ENCODE data around the gene DLG2. TPM values are rescaled to one million over a fixed set of nuclear protein-coding genes. Genes with fewer than 3 reads are reported as not detected.

Gene DLG2
- total and polyA plus RNA-seq, 4 donors = 1.3 to 23.3 (median 10.9) TPM

DNA sequence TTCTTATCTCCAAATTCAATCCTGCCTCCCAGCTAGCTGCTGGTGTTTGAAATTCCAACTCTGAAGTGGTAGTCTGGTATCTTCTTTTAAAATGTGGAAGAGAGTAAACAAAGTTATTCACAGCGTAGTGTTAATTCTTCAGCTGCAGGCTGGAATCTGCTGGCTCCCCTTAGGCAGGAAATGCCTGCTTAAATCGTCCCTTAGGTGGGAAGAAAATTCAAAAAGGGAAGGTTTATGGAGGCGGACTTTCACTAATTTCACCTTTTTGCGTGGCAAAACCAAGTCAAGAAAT is 1901.9 kb downstream of the DLG2 start:
- Histone ChIP-seq H3K4me3 (ENCODE audit: low read length in 2 of 2) (peak overlapping the region in 1 of 2 donors; percentile 41), H3K36me3 (ENCODE audit: control insufficient read depth in 1 of 2, insufficient read depth in 2 of 2, low read length in 1 of 2) (no peaks in the 10 kb centered on the region), H3K9me3 (ENCODE audit: control insufficient read depth, low read length) (no peaks in the 10 kb centered on the region), H3K27me3 (ENCODE audit: control insufficient read depth in 1 of 2, insufficient read depth in 2 of 2, low read length in 1 of 2) (no peaks in the 10 kb centered on the region), H3K4me1 (ENCODE audit: control insufficient read depth in 1 of 2, insufficient read depth in 2 of 2, low read length in 2 of 2) (no peaks in the 10 kb centered on the region), H3K27ac (ENCODE audit: low read depth in 1 of 2, low read length in 2 of 2) (no peak overlapping the region)
- 7% methylated on average over 4 of the region's 4 CpGs for WGBS, 2 donors
- DNase-seq (no peak), ATAC-seq (ENCODE audit: low FRiP score) (no peak)
- intact Hi-C loops (cut with DNase I) = loop anchor here (5.0 to 10.0 kb wide), 2 partner anchors 433 to 820 kb away; partner anchors contain the start of genes DDIAS (in 1 of the 2) and PRCP (in 1 of the 2)

GRCh38 chr11:83723999-83724398 is 1903.1 kb downstream of the DLG2 start:
- 13 to 15% methylated on average over 6 of the region's 6 CpGs for WGBS, 2 donors

DNA sequence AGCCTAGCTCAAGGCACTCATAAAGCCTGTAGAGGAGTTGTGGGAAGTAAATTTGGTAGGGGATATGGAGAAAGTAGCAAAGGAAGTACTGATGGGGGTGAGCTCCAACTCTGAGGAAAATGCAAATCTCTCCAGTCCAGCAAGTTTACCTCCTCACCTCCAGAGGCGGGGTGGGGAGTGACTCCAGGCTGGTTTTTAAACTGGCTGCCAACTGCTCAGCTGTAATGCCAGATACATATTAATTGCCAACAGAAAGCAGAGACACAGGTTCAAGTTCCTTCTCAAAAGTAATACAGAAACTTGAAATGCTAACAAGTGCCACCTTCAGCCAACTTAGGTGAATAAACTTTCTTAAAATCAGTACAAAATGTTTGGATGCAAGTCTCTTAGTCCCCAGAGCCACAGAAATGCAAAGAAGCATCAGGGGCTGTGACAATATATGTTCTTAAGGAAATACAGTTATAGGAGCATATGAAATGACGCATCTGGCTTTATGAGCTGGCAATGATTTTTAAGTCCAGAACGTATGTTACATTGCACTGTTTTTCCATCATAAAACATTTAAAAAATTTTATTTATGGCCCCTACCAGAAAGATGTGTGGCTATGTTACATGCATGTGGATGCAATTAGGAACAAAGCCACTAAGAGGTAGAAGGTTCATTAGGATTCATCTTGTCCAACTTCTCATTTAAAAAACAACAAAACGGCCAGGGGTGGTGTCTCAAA is 1904.6 kb downstream of the DLG2 start:
- no peaks in the 10 kb centered on the region for H3K27me3 ChIP-seq (ENCODE audit: control insufficient read depth in 1 of 2, insufficient read depth in 2 of 2, low read length in 1 of 2)
- H3K36me3 ChIP-seq (ENCODE audit: control insufficient read depth in 1 of 2, insufficient read depth in 2 of 2, low read length in 1 of 2) = no peaks in the 10 kb centered on the region
- intact Hi-C loops (cut with DNase I) = loop anchor here in 1 of 2 donors (5.0 to 10.0 kb wide), 2 partner anchors 430 to 818 kb away; partner anchors contain the start of genes DDIAS and PRCP
- ATAC-seq (ENCODE audit: low FRiP score) (no peak), DNase-seq (no peak)
- no peaks in the 10 kb centered on the region for H3K4me1 ChIP-seq (ENCODE audit: control insufficient read depth in 1 of 2, insufficient read depth in 2 of 2, low read length in 2 of 2)
- H3K9me3 ChIP-seq (ENCODE audit: control insufficient read depth, low read length) = no peaks in the 10 kb centered on the region
- 57 to 65% methylated on average over 4 of the region's 4 CpGs for WGBS, 2 donors
- H3K27ac ChIP-seq (ENCODE audit: low read depth in 1 of 2, low read length in 2 of 2) = no peak overlapping the region
- no peak overlapping the region for H3K4me3 ChIP-seq (ENCODE audit: low read length in 2 of 2)

More at GRCh38 chr11:83723999-83724398, 1903.1 kb downstream of the DLG2 start:
- Histone ChIP-seq H3K27me3 (ENCODE audit: control insufficient read depth in 1 of 2, insufficient read depth in 2 of 2, low read length in 1 of 2) (no peaks in the 10 kb centered on the region), H3K27ac (ENCODE audit: low read depth in 1 of 2, low read length in 2 of 2) (no peak overlapping the region), H3K36me3 (ENCODE audit: control insufficient read depth in 1 of 2, insufficient read depth in 2 of 2, low read length in 1 of 2) (no peaks in the 10 kb centered on the region), H3K4me3 (ENCODE audit: low read length in 2 of 2) (peak overlapping the region; percentile 47 to 69), H3K9me3 (ENCODE audit: control insufficient read depth, low read length) (no peaks in the 10 kb centered on the region), H3K4me1 (ENCODE audit: control insufficient read depth in 1 of 2, insufficient read depth in 2 of 2, low read length in 2 of 2) (no peaks in the 10 kb centered on the region)
- intact Hi-C loops (cut with DNase I) = loop anchor here in 1 of 2 donors (5.0 to 10.0 kb wide), 2 partner anchors 432 to 819 kb away; partner anchors contain the start of genes DDIAS and PRCP
- ATAC-seq (ENCODE audit: low FRiP score) = peak; percentile 64
- DNase-seq = no peak

- Histone ChIP-seq H3K27me3 (ENCODE audit: control insufficient read depth in 1 of 2, insufficient read depth in 2 of 2, low read length in 1 of 2) (no peaks in the 10 kb centered on the region), H3K36me3 (ENCODE audit: control insufficient read depth in 1 of 2, insufficient read depth in 2 of 2, low read length in 1 of 2) (no peaks in the 10 kb centered on the region), H3K9me3 (ENCODE audit: control insufficient read depth, low read length) (no peaks in the 10 kb centered on the region), H3K27ac (ENCODE audit: low read depth in 1 of 2, low read length in 2 of 2) (no peak overlapping the region), H3K4me3 (ENCODE audit: low read length in 2 of 2) (no peak overlapping the region), H3K4me1 (ENCODE audit: control insufficient read depth in 1 of 2, insufficient read depth in 2 of 2, low read length in 2 of 2) (no peaks in the 10 kb centered on the region)
- intact Hi-C loops (cut with DNase I) = loop anchor here in 1 of 2 donors (5.0 to 10.0 kb wide), 2 partner anchors 429 to 816 kb away; partner anchors contain the start of genes DDIAS and PRCP
- DNase-seq (no peak), ATAC-seq (ENCODE audit: low FRiP score) (no peak)
- WGBS, 2 donors = 83 to 88% methylated on average over 2 of the region's 2 CpGs
Measured at GRCh38 chr11:83721263-83721662, 1905.9 kb downstream of the DLG2 start.

- Histone ChIP-seq H3K36me3 (ENCODE audit: control insufficient read depth in 1 of 2, insufficient read depth in 2 of 2, low read length in 1 of 2) (no peaks in the 10 kb centered on the region), H3K27me3 (ENCODE audit: control insufficient read depth in 1 of 2, insufficient read depth in 2 of 2, low read length in 1 of 2) (no peaks in the 10 kb centered on the region), H3K4me1 (ENCODE audit: control insufficient read depth in 1 of 2, insufficient read depth in 2 of 2, low read length in 2 of 2) (no peaks in the 10 kb centered on the region), H3K9me3 (ENCODE audit: control insufficient read depth, low read length) (no peaks in the 10 kb centered on the region), H3K4me3 (ENCODE audit: low read length in 2 of 2) (no peak overlapping the region), H3K27ac (ENCODE audit: low read depth in 1 of 2, low read length in 2 of 2) (no peak overlapping the region)
- 49 to 62% methylated on average over 2 of the region's 2 CpGs for WGBS, 2 donors
- intact Hi-C loops (cut with DNase I) = loop anchor here in 1 of 2 donors (5.0 to 10.0 kb wide), 2 partner anchors 428 to 816 kb away; partner anchors contain the start of genes DDIAS and PRCP
- DNase-seq (no peak), ATAC-seq (ENCODE audit: low FRiP score) (no peak)
Measured at GRCh38 chr11:83720675-83721074, 1906.5 kb downstream of the DLG2 start.

- ATAC-seq (ENCODE audit: low FRiP score) = no peak
- H3K36me3 ChIP-seq (ENCODE audit: control insufficient read depth in 1 of 2, insufficient read depth in 2 of 2, low read length in 1 of 2) = no peaks in the 10 kb centered on the region
- intact Hi-C loops (cut with DNase I) = no loop called here
- no peaks in the 10 kb centered on the region for H3K9me3 ChIP-seq (ENCODE audit: control insufficient read depth, low read length)
- no peak overlapping the region for H3K4me3 ChIP-seq (ENCODE audit: low read length in 2 of 2)
- no peaks in the 10 kb centered on the region for H3K4me1 ChIP-seq (ENCODE audit: control insufficient read depth in 1 of 2, insufficient read depth in 2 of 2, low read length in 2 of 2)
- no peak overlapping the region for H3K27ac ChIP-seq (ENCODE audit: low read depth in 1 of 2, low read length in 2 of 2)
- 59 to 74% methylated on average over 3 of the region's 3 CpGs for WGBS, 2 donors
- H3K27me3 ChIP-seq (ENCODE audit: control insufficient read depth in 1 of 2, insufficient read depth in 2 of 2, low read length in 1 of 2) = no peaks in the 10 kb centered on the region
- no peak for DNase-seq
Measured at GRCh38 chr11:83717537-83717936, 1909.6 kb downstream of the DLG2 start.

DNA sequence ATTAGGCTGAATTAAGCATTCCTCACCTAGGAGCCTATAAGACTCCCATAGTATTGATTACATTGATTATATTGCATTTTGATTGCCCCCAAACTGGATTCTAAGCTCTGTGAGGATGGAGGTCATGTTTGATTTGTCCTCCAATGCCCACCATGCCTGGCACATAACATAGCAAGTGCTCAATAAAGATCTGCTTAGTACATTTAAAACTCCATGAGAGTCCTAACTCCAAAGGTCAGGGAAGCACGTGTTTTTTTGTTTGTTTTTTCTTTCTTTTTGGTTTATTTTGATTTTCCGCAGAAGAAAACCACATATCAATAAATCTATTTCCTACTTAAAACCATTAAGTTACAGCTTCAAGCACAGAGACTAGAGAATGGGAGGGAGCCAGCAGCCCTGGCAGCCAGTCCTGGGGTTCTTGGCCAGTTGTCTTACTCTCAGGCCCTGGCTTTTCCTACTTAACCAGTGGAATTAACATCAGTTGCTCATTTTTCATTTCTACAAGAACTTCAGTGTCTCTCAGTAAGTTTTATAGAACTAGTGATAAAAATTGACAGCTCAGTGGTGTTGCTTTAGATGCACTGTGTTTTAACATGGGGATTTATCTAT is 1911.1 kb downstream of the DLG2 start:
- no peaks in the 10 kb centered on the region for H3K4me1 ChIP-seq (ENCODE audit: control insufficient read depth in 1 of 2, insufficient read depth in 2 of 2, low read length in 2 of 2)
- no peak overlapping the region for H3K4me3 ChIP-seq (ENCODE audit: low read length in 2 of 2)
- DNase-seq (no peak), ATAC-seq (ENCODE audit: low FRiP score) (no peak)
- H3K27me3 ChIP-seq (ENCODE audit: control insufficient read depth in 1 of 2, insufficient read depth in 2 of 2, low read length in 1 of 2) = no peaks in the 10 kb centered on the region
- no peaks in the 10 kb centered on the region for H3K9me3 ChIP-seq (ENCODE audit: control insufficient read depth, low read length)
- H3K27ac ChIP-seq (ENCODE audit: low read depth in 1 of 2, low read length in 2 of 2) = no peak overlapping the region
- H3K36me3 ChIP-seq (ENCODE audit: control insufficient read depth in 1 of 2, insufficient read depth in 2 of 2, low read length in 1 of 2) = no peaks in the 10 kb centered on the region
- intact Hi-C loops (cut with DNase I) = no loop called here
- WGBS, 2 donors = 49 to 75% methylated on average over 2 of the region's 2 CpGs

- DNase-seq = no peak
Measured at GRCh38 chr11:83713708-83714107, 1913.4 kb downstream of the DLG2 start.

DNA sequence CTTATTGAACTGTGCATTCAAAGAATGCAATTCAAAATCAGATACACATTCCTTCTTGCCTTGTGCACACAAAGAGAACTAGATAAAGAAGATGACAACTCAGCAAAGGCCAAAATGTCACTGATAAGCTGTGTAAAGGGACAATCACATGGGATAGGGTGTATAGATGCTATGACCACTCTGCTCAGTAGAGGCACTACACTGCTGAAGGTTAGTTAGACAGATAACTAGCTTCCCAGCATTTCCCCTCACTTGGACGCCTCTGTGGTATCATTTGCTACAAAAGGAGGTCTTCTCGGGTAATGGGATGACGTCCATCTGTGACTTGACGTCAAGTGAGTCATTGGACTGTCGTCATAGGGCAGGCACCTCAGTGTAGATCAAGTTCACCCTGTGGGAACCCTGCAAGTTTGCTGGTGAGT is 1916.0 kb downstream of the DLG2 start:
- intact Hi-C loops (cut with DNase I) = no loop called here
- no peak overlapping the region for H3K27ac ChIP-seq (ENCODE audit: low read depth in 1 of 2, low read length in 2 of 2)
- H3K36me3 ChIP-seq (ENCODE audit: control insufficient read depth in 1 of 2, insufficient read depth in 2 of 2, low read length in 1 of 2) = no peaks in the 10 kb centered on the region
- ATAC-seq (ENCODE audit: low FRiP score) (no peak), DNase-seq (no peak)
- no peaks in the 10 kb centered on the region for H3K27me3 ChIP-seq (ENCODE audit: control insufficient read depth in 1 of 2, insufficient read depth in 2 of 2, low read length in 1 of 2)
- H3K4me3 ChIP-seq (ENCODE audit: low read length in 2 of 2) = no peak overlapping the region
- 78 to 83% methylated on average over 5 of the region's 5 CpGs for WGBS, 2 donors
- H3K4me1 ChIP-seq (ENCODE audit: control insufficient read depth in 1 of 2, insufficient read depth in 2 of 2, low read length in 2 of 2) = no peaks in the 10 kb centered on the region
- no peaks in the 10 kb centered on the region for H3K9me3 ChIP-seq (ENCODE audit: control insufficient read depth, low read length)

More at GRCh38 chr11:83713708-83714107, 1913.4 kb downstream of the DLG2 start:
- no peaks in the 10 kb centered on the region for H3K9me3 ChIP-seq (ENCODE audit: control insufficient read depth, low read length)
- H3K4me1 ChIP-seq (ENCODE audit: control insufficient read depth in 1 of 2, insufficient read depth in 2 of 2, low read length in 2 of 2) = no peaks in the 10 kb centered on the region
- no peak overlapping the region for H3K27ac ChIP-seq (ENCODE audit: low read depth in 1 of 2, low read length in 2 of 2)
- 44 to 62% methylated on average over 2 of the region's 2 CpGs for WGBS, 2 donors
- no peak overlapping the region for H3K4me3 ChIP-seq (ENCODE audit: low read length in 2 of 2)
- ATAC-seq (ENCODE audit: low FRiP score) = no peak
- H3K27me3 ChIP-seq (ENCODE audit: control insufficient read depth in 1 of 2, insufficient read depth in 2 of 2, low read length in 1 of 2) = no peaks in the 10 kb centered on the region
- intact Hi-C loops (cut with DNase I) = no loop called here
- no peaks in the 10 kb centered on the region for H3K36me3 ChIP-seq (ENCODE audit: control insufficient read depth in 1 of 2, insufficient read depth in 2 of 2, low read length in 1 of 2)

All from aorta (tissue), 5 donors.